CD1c-positive myeloid dendritic cell (primary cell): Measurements from ENCODE around the gene RAPGEF4.
"Not testable (repeated sequence)": the region's sequence is repeated elsewhere in the genome, so short reads cannot be mapped to it uniquely, and the experiment has no call there.

ENCODE experiments used
- DNase-seq: peaks from one replicate; pipeline ENCODE4 v3.0.0-alpha.2; 2016; ENCODE audit errors: extremely low spot score

The RAPGEF4 gene

GRCh38 chr2:173032032-173032431, 296.4 kb downstream of the RAPGEF4 start:
- DNase-seq = no peak

GRCh38 chr2:173033084-173033483, 297.4 kb downstream of the RAPGEF4 start:
- DNase-seq = no peak

- no peak for DNase-seq
Observed at GRCh38 chr2:173034143-173034542, 298.5 kb downstream of the RAPGEF4 start.

GRCh38 chr2:173037245-173038120, 301.8 kb downstream of the RAPGEF4 start:
- DNase-seq = no peak

- DNase-seq = not testable (repeated sequence)
Observed at GRCh38 chr2:173038257-173038656, 302.6 kb downstream of the RAPGEF4 start.

GRCh38 chr2:173040729-173041128, 305.1 kb downstream of the RAPGEF4 start:
- DNase-seq = no peak

GRCh38 chr2:173043476-173043875, 307.8 kb downstream of the RAPGEF4 start:
- DNase-seq = peak; percentile 83

- DNase-seq = no peak
Observed at GRCh38 chr2:173043897-173044519, 308.4 kb downstream of the RAPGEF4 start.

- DNase-seq = no peak
Observed at GRCh38 chr2:173044686-173045085, 309.0 kb downstream of the RAPGEF4 start.

- DNase-seq = no peak
Observed at GRCh38 chr2:173045181-173045580, 309.5 kb downstream of the RAPGEF4 start.

- no peak for DNase-seq
Observed at GRCh38 chr2:173048522-173048896, 312.9 kb downstream of the RAPGEF4 start.

- peak; percentile 86 for DNase-seq
Observed at GRCh38 chr2:173048897-173049661, 313.4 kb downstream of the RAPGEF4 start.

GRCh38 chr2:173049831-173050230, 314.2 kb downstream of the RAPGEF4 start:
- no peak for DNase-seq

- DNase-seq = no peak
Observed at GRCh38 chr2:173050684-173051083, 315.0 kb downstream of the RAPGEF4 start.

GRCh38 chr2:173051463-173052215, 316.0 kb downstream of the RAPGEF4 start:
- DNase-seq = peak; percentile 54

GRCh38 chr2:173053043-173053699, 317.5 kb downstream of the RAPGEF4 start:
- DNase-seq = no peak

- no peak for DNase-seq
Observed at GRCh38 chr2:173054466-173054865, 318.8 kb downstream of the RAPGEF4 start.

- DNase-seq = peak; percentile 52
Observed at GRCh38 chr2:173056705-173057364, 321.2 kb downstream of the RAPGEF4 start.

GRCh38 chr2:173058097-173058496, 322.5 kb downstream of the RAPGEF4 start:
- no peak for DNase-seq

GRCh38 chr2:173058673-173059072, 323.0 kb downstream of the RAPGEF4 start:
- no peak for DNase-seq

- DNase-seq = peak; percentile 22
Observed at GRCh38 chr2:173059292-173059691, 323.6 kb downstream of the RAPGEF4 start.
